Colonic mucosa (tissue), 4 donors: ENCODE measurements around the gene PEPD. TPM values are rescaled to one million over a fixed set of nuclear protein-coding genes. Genes with fewer than 3 reads are reported as not detected.

ENCODE experiments used
- DNase-seq: peaks from one replicate; pipeline ENCODE4 v3.0.0-alpha.2; 2020
- H3K27ac ChIP-seq: fragments of 200-600 bp; one replicate; pipeline ENCODE4 v1.8.0; 2021
- H3K27me3 ChIP-seq: fragments of 200-600 bp; one replicate; pipeline ENCODE4 v1.8.0; 2021
- H3K36me3 ChIP-seq: fragments of 200-600 bp; one replicate; pipeline ENCODE4 v1.8.0; 2021
- H3K4me1 ChIP-seq: fragments of 200-600 bp; one replicate; pipeline ENCODE4 v1.8.0; 2021; ENCODE audit warnings: mild to moderate bottlenecking
- H3K4me3 ChIP-seq: fragments of 200-600 bp; one replicate; pipeline ENCODE4 v1.8.0; 2021
- H3K9ac ChIP-seq, 2 donors: one replicate each; pipeline ENCODE4 v1.7.0; 2013; ENCODE audit warnings: control low read depth in 2 of 2, low read depth in 2 of 2, low read length in 2 of 2
- H3K9me3 ChIP-seq: fragments of 200-600 bp; one replicate; pipeline ENCODE4 v1.8.0; 2021
- intact Hi-C: fragments of 100-400 bp; cut with DNase I; formaldehyde crosslinking; loops from one replicate; pipeline ENCODE4 v1.14.1; 2022
- total RNA-seq, 2 donors: library from RNA; stranded (reverse); fragmentation: NEBNext Ultra II Directional in 1 of 2; extraction: Animal tissue kit (Norgen Biotek cat#: 25700) in 1 of 2; gene quantifications; one replicate each; pipeline ENCODE4 v1.2.1, GENCODE V29; 2021
- TF ChIP-seq, protein P1 (sequence below): fragments of 200-600 bp; IDR thresholded peaks from one replicate; pipeline ENCODE4 v1.8.0; 2022; ENCODE audit warnings: antibody characterized with exemption, mild to moderate bottlenecking
- donor health status: healthy.
- donor health status: DM: no; HTN: no; CAD: no.
- donor health status: DM: no; HTN: no; CAD: no.

The PEPD gene
- total RNA-seq, 2 donors from 2014 or later = 47.9 to 71.4 TPM

DNA sequence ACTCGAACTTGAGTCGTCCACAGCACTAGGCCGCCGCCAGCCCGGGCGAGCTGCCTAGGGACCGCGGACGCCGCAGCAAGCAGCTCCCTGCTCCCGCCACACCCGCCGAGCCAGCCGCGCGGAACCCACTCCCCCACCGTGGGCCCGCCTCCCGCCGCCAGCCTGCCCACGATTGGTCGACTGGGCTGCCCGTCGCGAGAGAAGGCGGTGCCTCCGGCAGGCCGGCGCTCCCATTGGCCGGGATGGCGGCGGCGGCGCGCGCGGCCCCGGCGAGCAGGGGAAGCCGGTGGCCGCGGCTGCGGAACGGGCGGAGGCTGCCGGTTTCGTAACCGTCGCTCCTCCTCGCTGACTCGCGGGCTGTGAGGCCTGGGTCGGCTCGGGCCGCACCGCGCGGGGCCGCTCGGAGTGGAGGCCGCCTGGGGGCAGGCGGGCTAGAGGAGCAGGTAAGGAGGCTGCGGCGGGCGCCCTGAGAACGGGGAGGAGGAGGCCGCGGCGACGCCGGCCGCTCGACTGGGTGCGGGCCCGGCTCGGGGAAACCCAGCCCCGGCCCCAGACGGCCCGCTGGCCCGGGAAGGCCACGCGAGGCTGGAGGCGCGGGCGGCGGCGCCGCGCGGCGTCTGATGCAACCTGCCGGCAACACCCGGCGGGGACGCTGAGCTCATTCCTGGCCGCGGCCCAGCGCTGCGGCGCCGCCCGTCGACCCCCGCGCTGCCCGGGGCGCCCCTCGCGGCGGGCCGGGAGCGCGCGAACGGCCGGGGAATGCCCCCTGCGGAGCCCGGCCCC is 147.9 kb downstream of the PEPD start, which contains the start of gene CEBPG:
CEBPG (plus strand) TSS at position 257 of the 783 bp plus-strand sequence. CDS start 5,531 bp downstream, outside the sequence.
- Histone ChIP-seq H3K36me3 (no peaks in the 10 kb centered on the region), H3K9ac (peak within 1 kb of the TSS; percentile 87 to 94), H3K4me1 (peaks cover 9% of the 10 kb centered on the region), H3K27ac (peak within 1 kb of the TSS; percentile 92), H3K4me3 (peak within 1 kb of the TSS; percentile 56), H3K9me3 (no peaks in the 10 kb centered on the region), H3K27me3 (no peaks in the 10 kb centered on the region)
- peak; percentile 95 for DNase-seq
- intact Hi-C loops = loop anchor here (5.0 kb wide), 1 partner anchor 66 kb away; no protein-coding TSS in a partner anchor
- TF ChIP-seq, protein P1, sequence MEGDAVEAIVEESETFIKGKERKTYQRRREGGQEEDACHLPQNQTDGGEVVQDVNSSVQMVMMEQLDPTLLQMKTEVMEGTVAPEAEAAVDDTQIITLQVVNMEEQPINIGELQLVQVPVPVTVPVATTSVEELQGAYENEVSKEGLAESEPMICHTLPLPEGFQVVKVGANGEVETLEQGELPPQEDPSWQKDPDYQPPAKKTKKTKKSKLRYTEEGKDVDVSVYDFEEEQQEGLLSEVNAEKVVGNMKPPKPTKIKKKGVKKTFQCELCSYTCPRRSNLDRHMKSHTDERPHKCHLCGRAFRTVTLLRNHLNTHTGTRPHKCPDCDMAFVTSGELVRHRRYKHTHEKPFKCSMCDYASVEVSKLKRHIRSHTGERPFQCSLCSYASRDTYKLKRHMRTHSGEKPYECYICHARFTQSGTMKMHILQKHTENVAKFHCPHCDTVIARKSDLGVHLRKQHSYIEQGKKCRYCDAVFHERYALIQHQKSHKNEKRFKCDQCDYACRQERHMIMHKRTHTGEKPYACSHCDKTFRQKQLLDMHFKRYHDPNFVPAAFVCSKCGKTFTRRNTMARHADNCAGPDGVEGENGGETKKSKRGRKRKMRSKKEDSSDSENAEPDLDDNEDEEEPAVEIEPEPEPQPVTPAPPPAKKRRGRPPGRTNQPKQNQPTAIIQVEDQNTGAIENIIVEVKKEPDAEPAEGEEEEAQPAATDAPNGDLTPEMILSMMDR = no peak

DNA sequence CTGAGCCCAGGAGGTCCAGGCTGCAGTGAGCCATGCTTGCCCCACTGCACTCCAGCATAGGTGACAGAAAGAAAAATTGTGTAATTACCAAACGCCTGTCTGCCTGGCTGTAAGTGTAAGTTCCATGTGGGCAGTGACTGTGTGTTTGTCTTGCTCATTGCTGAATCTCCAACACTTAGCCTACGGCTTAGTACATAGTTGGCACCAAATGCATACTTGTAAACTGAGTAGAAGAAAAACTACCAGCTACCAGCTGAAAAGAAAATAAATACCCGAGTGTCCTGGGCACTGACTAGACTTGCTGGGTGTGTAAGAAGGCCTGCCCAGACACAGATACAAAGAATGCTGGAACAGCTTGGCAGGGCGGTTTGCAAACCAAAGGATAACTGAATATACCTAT is 150.8 kb downstream of the PEPD start:
- Histone ChIP-seq H3K27me3 (no peaks in the 10 kb centered on the region), H3K9me3 (no peaks in the 10 kb centered on the region), H3K9ac (no peak overlapping the region), H3K36me3 (no peaks in the 10 kb centered on the region), H3K4me3 (no peak overlapping the region), H3K4me1 (peaks cover 7% of the 10 kb centered on the region), H3K27ac (no peak overlapping the region)
- intact Hi-C loops = loop anchor here (5.0 kb wide), 1 partner anchor 63 kb away; no protein-coding TSS in a partner anchor
- DNase-seq = no peak
- TF ChIP-seq, protein P1 = no peak

DNA sequence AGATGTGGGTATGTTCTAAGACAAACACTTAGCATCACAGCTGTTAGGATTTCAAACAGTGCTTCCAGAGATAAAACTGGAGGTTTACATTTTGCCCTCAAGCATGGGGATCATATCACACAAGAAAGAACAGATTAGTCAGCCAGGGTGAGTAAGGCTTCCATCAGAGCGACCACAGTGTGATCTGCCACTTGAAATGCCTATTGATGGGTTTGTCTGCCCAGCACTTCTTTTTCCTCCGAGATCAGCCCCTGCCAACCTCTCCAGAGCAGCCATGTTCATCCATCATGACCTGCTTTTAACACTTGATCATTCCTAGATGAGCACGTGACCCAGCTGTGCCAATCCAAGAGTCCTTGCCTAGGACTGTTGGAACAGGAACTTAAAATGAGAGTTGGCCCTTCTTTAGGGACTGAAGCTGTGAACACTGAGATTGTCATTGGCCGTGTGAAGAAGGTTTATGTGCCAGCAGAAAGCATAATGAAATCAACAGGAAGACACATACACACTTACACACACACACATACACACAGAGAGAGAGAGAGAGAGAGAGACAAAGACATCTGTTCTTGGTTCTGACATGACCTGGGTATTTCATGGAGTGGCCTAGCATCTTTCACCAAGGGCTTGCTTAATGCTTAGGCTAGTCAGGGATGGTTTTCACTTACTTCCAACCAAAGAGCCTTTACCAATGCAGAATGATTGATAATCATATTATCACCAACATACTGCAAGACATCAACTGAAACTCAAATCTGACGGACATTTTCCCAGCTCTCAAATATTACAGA is 153.3 kb downstream of the PEPD start:
- TF ChIP-seq, protein P1 = no peak
- Histone ChIP-seq H3K9ac (no peak overlapping the region), H3K27me3 (no peaks in the 10 kb centered on the region), H3K4me3 (no peak overlapping the region), H3K4me1 (no peaks in the 10 kb centered on the region), H3K36me3 (no peaks in the 10 kb centered on the region), H3K9me3 (no peaks in the 10 kb centered on the region), H3K27ac (no peak overlapping the region)
- no peak for DNase-seq
- intact Hi-C loops = no loop called here

DNA sequence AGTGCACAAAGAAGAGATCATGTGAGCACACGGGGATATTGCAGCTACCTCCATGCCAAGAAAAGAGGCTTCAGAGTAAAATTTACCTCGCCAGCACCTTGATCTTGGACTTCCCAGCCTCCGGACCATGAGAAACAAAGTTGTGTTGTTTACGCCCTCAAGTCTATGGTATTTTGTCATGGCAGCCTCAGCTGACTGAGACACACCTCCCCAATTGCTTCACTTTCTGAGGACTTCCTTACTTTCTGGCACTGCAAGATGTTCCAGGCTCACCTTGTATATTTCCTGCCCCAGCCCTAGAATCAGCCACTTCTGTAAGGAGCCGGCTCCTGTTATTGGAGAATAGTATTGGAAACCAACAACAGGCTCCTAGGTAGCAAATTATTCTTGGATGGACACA is 154.7 kb downstream of the PEPD start:
- TF ChIP-seq, protein P1 = no peak
- Histone ChIP-seq H3K27me3 (no peaks in the 10 kb centered on the region), H3K9me3 (no peaks in the 10 kb centered on the region), H3K4me1 (no peaks in the 10 kb centered on the region), H3K36me3 (no peaks in the 10 kb centered on the region), H3K4me3 (no peak overlapping the region), H3K27ac (peak overlapping the region; percentile 78), H3K9ac (peak overlapping the region in 1 of 2 donors; percentile 34)
- intact Hi-C loops = no loop called here
- DNase-seq = peak; percentile 49

DNA sequence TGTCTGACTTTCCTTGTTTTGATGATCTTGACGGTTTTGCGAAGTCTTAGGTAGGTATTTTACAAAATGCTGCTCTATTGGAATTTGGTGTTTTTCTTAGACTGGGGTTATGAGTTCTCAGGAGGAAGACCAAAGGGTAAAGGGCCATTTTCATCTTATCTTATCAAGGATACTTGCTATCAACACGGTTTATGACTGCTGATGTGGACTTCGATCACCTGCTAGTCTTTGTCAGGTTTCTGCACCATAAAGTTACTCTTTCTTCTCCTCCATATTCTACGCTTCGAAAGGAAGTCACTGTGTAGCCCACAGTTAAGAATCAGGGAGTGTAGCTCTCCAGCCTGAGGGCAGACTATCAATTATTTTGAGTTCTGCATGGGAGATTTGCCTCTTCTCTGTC is 155.5 kb downstream of the PEPD start:
- no peaks in the 10 kb centered on the region for H3K4me1 ChIP-seq
- H3K36me3 ChIP-seq = no peaks in the 10 kb centered on the region
- no peaks in the 10 kb centered on the region for H3K9me3 ChIP-seq
- intact Hi-C loops = no loop called here
- H3K27ac ChIP-seq = peak overlapping the region; percentile 78
- peak; percentile 75 for DNase-seq
- no peaks in the 10 kb centered on the region for H3K27me3 ChIP-seq
- no peak overlapping the region for H3K4me3 ChIP-seq
- H3K9ac ChIP-seq = peak overlapping the region in 1 of 2 donors; percentile 54
- TF ChIP-seq, protein P1 = no peak
